H1 (cell line): ENCODE data around the gene FADS3. TPM values are rescaled to one million over a fixed set of nuclear protein-coding genes. Genes with fewer than 3 reads are reported as not detected.

Experiments
- CTCF ChIA-PET: fragments of 300-600 bp; sonication (Branson Sonifier 250); formaldehyde crosslinking; loops from one replicate; lab custom pipeline; 2021; ENCODE audit not compliant: partially characterized antibody; lab: Charles Lee
- POLR2A ChIA-PET: fragments of 300-600 bp; sonication (Branson Sonifier 250); formaldehyde crosslinking; loops from one replicate; lab custom pipeline; 2021; ENCODE audit warnings: inconsistent platforms; ENCODE audit not compliant: partially characterized antibody; lab: Charles Lee
- DNase-seq, 2 experiments: peaks; one replicate each; pipeline versions ENCODE4 v3.0.0 to v3.0.0-alpha.2; 2010 to 2022; ENCODE audit warnings: low spot score in 2 of 2, low read depth in 1 of 2, mixed read lengths in 1 of 2
- FAIRE-seq: peaks from 2 replicates; lab custom pipeline; 2011; peaks lifted over from hg19 to GRCh38; lab: Jason Lieb, UNC
- H2AFZ ChIP-seq: 2 replicates; pipeline ENCODE4 v1.8.1; 2012; ENCODE audit warnings: low read length, inconsistent platforms
- H2AK5ac ChIP-seq: 2 replicates; pipeline ENCODE4 v1.6.1; 2013; ENCODE audit warnings: low read depth, low read length
- H2BK120ac ChIP-seq: replicated peaks from 2 replicates; pipeline ENCODE3; 2013; ENCODE audit warnings: low read depth, low read length, inconsistent platforms
- H2BK12ac ChIP-seq: 2 replicates; pipeline ENCODE4 v1.6.1; 2013; ENCODE audit warnings: low read depth, low read length
- H2BK15ac ChIP-seq: 2 replicates; pipeline ENCODE4 v1.6.1; 2013; ENCODE audit warnings: low read length
- H2BK20ac ChIP-seq: 2 replicates; pipeline ENCODE4 v1.6.1; 2013; ENCODE audit warnings: low read length
- H2BK5ac ChIP-seq: 2 replicates; pipeline ENCODE4 v1.6.1; 2013; ENCODE audit warnings: low read depth, low read length
- H3K14ac ChIP-seq: 2 replicates; pipeline ENCODE4 v1.6.1; 2013; ENCODE audit warnings: inconsistent platforms; ENCODE audit not compliant: insufficient read length
- H3K18ac ChIP-seq: 2 replicates; pipeline ENCODE4 v1.6.1; 2013; ENCODE audit warnings: low read length; ENCODE audit errors: extremely low read depth
- H3K23ac ChIP-seq: 2 replicates; pipeline ENCODE4 v1.6.1; 2013; ENCODE audit warnings: inconsistent platforms; ENCODE audit not compliant: insufficient read length
- H3K23me2 ChIP-seq: 2 replicates; pipeline ENCODE4 v1.6.1; 2013; ENCODE audit warnings: low read depth, low read length
- H3K27ac ChIP-seq: 2 replicates; pipeline ENCODE4 v1.6.1; 2011; ENCODE audit warnings: low read depth, low read length, inconsistent platforms
- H3K27me3 ChIP-seq, 4 experiments: replicated peaks in 1 of 4; 1 replicate in 1 of 4; 2 replicates in 3 of 4; pipeline versions ENCODE4 v1.6.1 to v1.8.1; 2011 to 2013; ENCODE audit warnings: low read length in 3 of 4, mild to moderate bottlenecking in 3 of 4, inconsistent platforms in 2 of 4, mixed read lengths in 2 of 4, moderate library complexity in 1 of 4; ENCODE audit not compliant: control insufficient read depth in 3 of 4, insufficient read depth in 3 of 4; ENCODE audit errors: extremely low read depth in 1 of 4
- H3K36me3 ChIP-seq, 4 experiments: 2 replicates each; pipeline versions ENCODE4 v1.6.1 to v1.8.1; 2011 to 2013; ENCODE audit warnings: mild to moderate bottlenecking in 4 of 4, low read length in 3 of 4, moderate library complexity in 2 of 4, control low read depth in 1 of 4, inconsistent platforms in 1 of 4; ENCODE audit not compliant: insufficient read depth in 4 of 4, control insufficient read depth in 2 of 4
- H3K4ac ChIP-seq: replicated peaks from 2 replicates; pipeline ENCODE3; 2013; ENCODE audit warnings: low read length, low read depth, mixed read lengths, inconsistent platforms; ENCODE audit not compliant: insufficient read length
- H3K4me1 ChIP-seq, 4 experiments: replicated peaks in 1 of 4; 1 replicate in 1 of 4; 2 replicates in 3 of 4; pipeline versions ENCODE4 v1.6.1 to v1.8.1; 2011 to 2013; ENCODE audit warnings: low read length in 3 of 4, inconsistent platforms in 2 of 4, mixed read lengths in 1 of 4; ENCODE audit not compliant: insufficient read depth in 4 of 4, control insufficient read depth in 3 of 4
- H3K4me2 ChIP-seq, 2 experiments: 2 replicates each; pipeline versions ENCODE4 v1.6.1 to v1.8.1; 2011 to 2013; ENCODE audit warnings: low read depth in 2 of 2, low read length in 2 of 2, control low read depth in 1 of 2, inconsistent platforms in 1 of 2, mild to moderate bottlenecking in 1 of 2; ENCODE audit not compliant: insufficient read depth in 1 of 2
- H3K4me3 ChIP-seq, 4 experiments: fragments of 200-600, 300-600 bp in 1 of 4; sonication (generic), shearing (Covaris generic), sonication (Bioruptor Twin) in 1 of 4; 2 replicates each; pipeline versions ENCODE4 v1.5.1 to v1.8.1; 2011 to 2016; ENCODE audit warnings: low read length in 4 of 4, low read depth in 3 of 4, control low read depth in 2 of 4, inconsistent platforms in 2 of 4, mild to moderate bottlenecking in 2 of 4, mixed read lengths in 1 of 4, moderate library complexity in 1 of 4; ENCODE audit not compliant: insufficient read depth in 2 of 4; ENCODE audit errors: extremely low read depth in 1 of 4
- H3K56ac ChIP-seq: replicated peaks from 2 replicates; pipeline ENCODE3; 2013; ENCODE audit warnings: low read depth, mild to moderate bottlenecking, mixed read lengths, low read length, inconsistent platforms; ENCODE audit not compliant: insufficient read length
- H3K79me1 ChIP-seq: 2 replicates; pipeline ENCODE4 v1.6.1; 2013; ENCODE audit warnings: low read depth, low read length, control low read depth
- H3K79me2 ChIP-seq, 2 experiments: 2 replicates each; pipeline versions ENCODE4 v1.6.1 to v1.8.1; 2012 to 2013; ENCODE audit warnings: low read length in 2 of 2, mild to moderate bottlenecking in 2 of 2, inconsistent platforms in 1 of 2; ENCODE audit not compliant: insufficient read depth in 2 of 2, control insufficient read depth in 1 of 2
- H3K9ac ChIP-seq, 4 experiments: replicated peaks in 1 of 4; 1 replicate in 1 of 4; 2 replicates in 3 of 4; pipeline versions ENCODE4 v1.6.1 to v1.8.1; 2011 to 2013; ENCODE audit warnings: low read depth in 3 of 4, low read length in 3 of 4, control low read depth in 2 of 4, mild to moderate bottlenecking in 2 of 4, moderate library complexity in 2 of 4, inconsistent platforms in 1 of 4; ENCODE audit errors: extremely low read depth in 1 of 4
- H3K9me3 ChIP-seq, 2 experiments: 2 replicates each; pipeline versions ENCODE4 v1.6.1 to v1.8.1; 2012 to 2013; ENCODE audit warnings: mild to moderate bottlenecking in 2 of 2, moderate library complexity in 2 of 2, control low read depth in 1 of 2, inconsistent platforms in 1 of 2, low read depth in 1 of 2, low read length in 1 of 2, mixed read lengths in 1 of 2; ENCODE audit not compliant: insufficient read depth in 2 of 2
- H4K20me1 ChIP-seq, 2 experiments: replicated peaks in 1 of 2; 2 replicates each; pipeline versions ENCODE3 to v1.8.1; 2011 to 2013; ENCODE audit warnings: inconsistent platforms in 2 of 2, low read length in 2 of 2, mild to moderate bottlenecking in 1 of 2; ENCODE audit not compliant: insufficient read depth in 2 of 2, control insufficient read depth in 1 of 2
- H4K5ac ChIP-seq: 2 replicates; pipeline ENCODE4 v1.6.1; 2013; ENCODE audit warnings: low read length, low read depth, mixed read lengths, inconsistent platforms; ENCODE audit not compliant: insufficient read length
- H4K8ac ChIP-seq: 2 replicates; pipeline ENCODE4 v1.8.0; 2013; ENCODE audit warnings: mild to moderate bottlenecking, moderate library complexity, low read length, inconsistent platforms; ENCODE audit not compliant: insufficient read depth; ENCODE audit errors: extremely low read depth
- H4K91ac ChIP-seq: replicated peaks from 2 replicates; pipeline ENCODE3; 2013; ENCODE audit warnings: low read length, mixed read lengths, inconsistent platforms; ENCODE audit not compliant: insufficient read length
- BACH1 ChIP-seq: IDR thresholded peaks from 2 replicates; pipeline ENCODE4 v1.6.1; 2012; ENCODE audit warnings: low read length, improper control_type of control experiment
- CEBPB ChIP-seq: IDR thresholded peaks from 2 replicates; pipeline ENCODE4 v1.6.1; 2012; ENCODE audit warnings: low read depth, low read length
- CHD1 ChIP-seq: IDR thresholded peaks from 2 replicates; pipeline ENCODE4 v1.6.1; 2012; ENCODE audit warnings: low read depth, low read length, improper control_type of control experiment
- CREB1 ChIP-seq: IDR thresholded peaks from 2 replicates; pipeline ENCODE4 v1.6.1; 2012; ENCODE audit warnings: inconsistent platforms
- CTCF ChIP-seq, 3 experiments: IDR thresholded peaks; 1 replicate in 2 of 3; 2 replicates in 1 of 3; pipeline versions ENCODE4 v1.5.1 to v1.6.1; 2011; ENCODE audit warnings: low read length in 3 of 3, mild to moderate bottlenecking in 3 of 3, inconsistent platforms in 2 of 3, low read depth in 1 of 3, moderate library complexity in 1 of 3; ENCODE audit not compliant: insufficient read depth in 1 of 3; ENCODE audit errors: control extremely low read depth in 1 of 3
- EZH2 ChIP-seq: fragments of 200-600 bp; sonication (generic); IDR thresholded peaks from 2 replicates; pipeline ENCODE4 v1.7.1; 2012; ENCODE audit warnings: low read depth, mild to moderate bottlenecking, moderate library complexity, low read length, inconsistent platforms; ENCODE audit not compliant: severe bottlenecking
- KDM4A ChIP-seq: IDR thresholded peaks from one replicate; pipeline ENCODE4 v1.7.1; 2012; ENCODE audit warnings: low read depth, mild to moderate bottlenecking, moderate library complexity, low read length, inconsistent platforms; ENCODE audit not compliant: severe bottlenecking
- RBBP5 ChIP-seq: IDR thresholded peaks from 2 replicates; pipeline ENCODE4 v1.7.1; 2012; ENCODE audit warnings: low read depth, mild to moderate bottlenecking, inconsistent platforms, low read length, moderate library complexity, borderline replicate concordance
- RXRA ChIP-seq: IDR thresholded peaks from 2 replicates; pipeline ENCODE4 v1.6.1; 2011; ENCODE audit warnings: low read depth, mild to moderate bottlenecking, low read length, moderate library complexity; ENCODE audit not compliant: insufficient read depth
- SIX5 ChIP-seq: IDR thresholded peaks from 2 replicates; pipeline ENCODE4 v1.6.1; 2011; ENCODE audit warnings: mild to moderate bottlenecking, low read depth, low read length
- ZNF274 ChIP-seq: IDR thresholded peaks from 2 replicates; pipeline ENCODE4 v1.7.0; 2012; ENCODE audit warnings: low read length, borderline replicate concordance; ENCODE audit errors: extremely low read depth
- WGBS, 2 experiments: shearing (Covaris generic) in 1 of 2; methylation state at CpG; one replicate each; pipeline versions ENCODE4 v1.1.6 to v1.1.7; 2013 to 2015; ENCODE audit warnings: low lambda C conversion rate in 2 of 2, mixed read lengths in 2 of 2, inconsistent platforms in 1 of 2, low coverage in 1 of 2, missing lambda C conversion rate in 1 of 2; ENCODE audit not compliant: insufficient replicate concordance in 2 of 2, insufficient coverage in 1 of 2, insufficient read length in 1 of 2; ENCODE audit errors: extremely low coverage in 1 of 2, missing lambda C conversion rate in 1 of 2; 5-methylcytosine and 5-hydroxymethylcytosine counted together
- polyA plus RNA-seq, 7 experiments: library from polyadenylated mRNA; depleted of rRNA in 3 of 7; stranded (reverse) in 5 of 7; unstranded in 2 of 7; fragments of >200 nt in 5 of 7; fragments of 200-250 nt in 2 of 7; gene quantifications; 1 replicate in 5 of 7; 2 replicates in 1 of 7; 4 replicates in 1 of 7; pipeline versions ENCODE4 v1.2.1 to v1.2.3, GENCODE V29; 2011 to 2013; ENCODE audit warnings: missing spikeins in 2 of 7, mixed read lengths in 2 of 7
- total RNA-seq: library from RNA; stranded (reverse); fragmentation: NEBNext Ultra II Directional; extraction: Animal tissue kit (Norgen Biotek cat#: 25700); gene quantifications from 2 replicates; pipeline ENCODE4 v1.2.1, GENCODE V29; 2021

The FADS3 gene
- total and polyA plus RNA-seq, 2 of the 8 experiments (the other 6 are each of a cell fraction or from before 2014, with no cell fraction given), result 43.8 to 76.3 TPM

- H3K36me3 ChIP-seq, result no peaks in the 10 kb centered on the region
- H3K14ac ChIP-seq, result no peak overlapping the region
- no peak overlapping the region for H2AFZ ChIP-seq
- H3K4ac ChIP-seq, result no peak overlapping the region
- H2BK5ac ChIP-seq, result no peak overlapping the region
- H3K18ac ChIP-seq, result no peak overlapping the region
- FAIRE-seq, result no peak
- POLR2A ChIA-PET, result interaction anchor here (0.9 to 2.1 kb wide), 3 partner anchors 13 to 81 kb away, joined by 3 to 6 read pairs (median 3); no protein-coding TSS in a partner anchor
- H3K9ac ChIP-seq, result no peak overlapping the region
- H4K91ac ChIP-seq, result no peak overlapping the region
- peaks cover 2 to 9% of the 10 kb centered on the region in 2 experiments for H4K20me1 ChIP-seq
- H3K4me1 ChIP-seq, result peaks cover 0 to 18% (median 10%) of the 10 kb centered on the region in 4 experiments; a peak in 6 of 7 replicates
- no peak overlapping the region; the same call in 1 of the 2 replicates for H2AK5ac ChIP-seq
- no peak overlapping the region for H2BK120ac ChIP-seq
- peak overlapping the region; percentile 72; the same call in 1 of the 2 replicates for H2BK15ac ChIP-seq
- no peak for DNase-seq
- H3K4me3 ChIP-seq, result no peak overlapping the region
- no peak overlapping the region for H3K56ac ChIP-seq
- CTCF ChIA-PET, result interaction anchor here (1.2 to 23.2 kb wide), 6 partner anchors 10 to 195 kb away, joined by 3 to 658 read pairs (median 27); partner anchors contain the start of gene BEST1
- no peaks in the 10 kb centered on the region; the same call in 1 of the 2 replicates for H3K79me1 ChIP-seq
- WGBS, 2 experiments, result 87% methylated on average over 3 of the region's 3 CpGs; no CpG with 5 or more reads in 1 of the 2 experiments
- no peak overlapping the region for H4K8ac ChIP-seq
- H3K79me2 ChIP-seq, result peaks cover 0 to 2% of the 10 kb centered on the region in 2 experiments; a peak in 1 of 4 replicates
- H3K4me2 ChIP-seq, result no peak overlapping the region
- no peaks in the 10 kb centered on the region for H3K9me3 ChIP-seq
- no peak overlapping the region for H2BK20ac ChIP-seq
- no peak overlapping the region for H2BK12ac ChIP-seq
- no peak overlapping the region for H4K5ac ChIP-seq
- peaks cover 8% of the 10 kb centered on the region; the same call in 1 of the 2 replicates for H3K23me2 ChIP-seq
- no peaks in the 10 kb centered on the region for H3K27me3 ChIP-seq
- no peak overlapping the region for H3K27ac ChIP-seq
- no peak overlapping the region for H3K23ac ChIP-seq
- TF ChIP-seq CEBPB (no peak), BACH1 (no peak), CTCF (IDR thresholded peaks at IDR 0.05; ENCODE audit: control extremely low read depth in 1 of 3, insufficient read depth in 1 of 3, low read depth in 1 of 3, low read length in 3 of 3) (no peak), CREB1 (no peak), KDM4A (no peak), EZH2 (no peak), RBBP5 (no peak), CHD1 (no peak), SIX5 (no peak), RXRA (no peak), ZNF274 (no peak)
These were observed 4.7 kb downstream of the FADS3 start for GRCh38 chr11:61886643-61887042.
